SK-N-SH (cell line): ENCODE measurements around the gene MAP1LC3B. TPM values are rescaled to one million over a fixed set of nuclear protein-coding genes. Genes with fewer than 3 reads are reported as not detected.

Experiments used
- CTCF ChIA-PET: fragments of 300-600, 350-600 bp; formaldehyde crosslinking; extraction: SDS; loops from one replicate; lab custom pipeline; 2021; lab: Yijun Ruan, JAX
- POLR2A ChIA-PET: fragments of 350-600 bp; sonication (Branson Sonifier 250); formaldehyde crosslinking; extraction: SDS; loops from one replicate; lab custom pipeline; 2020; ENCODE audit warnings: antibody characterized with exemption, inconsistent platforms; lab: Yijun Ruan, JAX
- DNase-seq: peaks from one replicate; pipeline ENCODE4 v3.0.0; 2012
- H2AFZ ChIP-seq: fragments of 200-600 bp; sonication (generic); 2 replicates; pipeline ENCODE4 v1.8.1; 2016; ENCODE audit warnings: antibody characterized with exemption, mild to moderate bottlenecking, low read depth
- H3F3A ChIP-seq: fragments of 200-600 bp; sonication (generic); replicated peaks from 2 replicates; pipeline ENCODE3; 2016; ENCODE audit warnings: antibody characterized with exemption, mild to moderate bottlenecking; ENCODE audit not compliant: insufficient read depth
- H3K27ac ChIP-seq, 2 experiments: fragments of 200-500 bp in 1 of 2; fragments of 200-600 bp in 1 of 2; sonication (Bioruptor generic) in 1 of 2; sonication (generic), shearing (Covaris generic) in 1 of 2; 2 replicates each; pipeline versions ENCODE4 v1.5.1 to v1.6.1; 2014 to 2016; ENCODE audit warnings: low read depth in 2 of 2, inconsistent platforms in 1 of 2, low read length in 1 of 2, mild to moderate bottlenecking in 1 of 2, mixed read lengths in 1 of 2
- H3K27me3 ChIP-seq: fragments of 200-600 bp; sonication (generic), shearing (Covaris generic); 2 replicates; pipeline ENCODE4 v1.6.1; 2016; ENCODE audit warnings: mixed run types; ENCODE audit not compliant: insufficient read depth
- H3K36me3 ChIP-seq, 2 experiments: fragments of 200-500 bp in 1 of 2; fragments of 200-600 bp in 1 of 2; sonication (Bioruptor generic) in 1 of 2; sonication (generic) in 1 of 2; replicated peaks in 1 of 2; 2 replicates each; pipeline versions ENCODE3 to v1.5.1; 2014 to 2016; ENCODE audit warnings: low read length in 1 of 2, mild to moderate bottlenecking in 1 of 2; ENCODE audit not compliant: insufficient read depth in 2 of 2, control insufficient read depth in 1 of 2
- H3K4me1 ChIP-seq, 2 experiments: fragments of 200-500 bp in 1 of 2; fragments of 200-600 bp in 1 of 2; sonication (Bioruptor generic) in 1 of 2; sonication (generic), shearing (Covaris generic) in 1 of 2; 2 replicates each; pipeline versions ENCODE4 v1.5.1 to v1.6.1; 2014 to 2016; ENCODE audit warnings: low read depth in 1 of 2, low read length in 1 of 2, mixed run types in 1 of 2; ENCODE audit not compliant: insufficient read depth in 2 of 2, control insufficient read depth in 1 of 2
- H3K4me2 ChIP-seq: fragments of 200-600 bp; sonication (generic), shearing (Covaris generic); 2 replicates; pipeline ENCODE4 v1.6.1; 2017; ENCODE audit warnings: mixed run types
- H3K4me3 ChIP-seq, 2 experiments: fragments of 200-500 bp in 1 of 2; fragments of 200-600 bp in 1 of 2; sonication (Bioruptor generic) in 1 of 2; sonication (generic), shearing (Covaris generic) in 1 of 2; 2 replicates each; pipeline versions ENCODE4 v1.5.1 to v1.8.1; 2014 to 2016; ENCODE audit warnings: low read depth in 2 of 2, inconsistent platforms in 1 of 2, low read length in 1 of 2, mild to moderate bottlenecking in 1 of 2, mixed read lengths in 1 of 2, moderate library complexity in 1 of 2
- H3K79me2 ChIP-seq: fragments of 200-600 bp; sonication (generic); 2 replicates; pipeline ENCODE4 v1.8.1; 2017; ENCODE audit warnings: mild to moderate bottlenecking; ENCODE audit not compliant: insufficient read depth
- H3K9ac ChIP-seq: fragments of 200-600 bp; sonication (generic); 2 replicates; pipeline ENCODE4 v1.6.1; 2017; ENCODE audit warnings: mixed run types
- H3K9me2 ChIP-seq: fragments of 200-600 bp; sonication (generic); 2 replicates; pipeline ENCODE4 v1.6.1; 2017; ENCODE audit warnings: mixed run types
- H3K9me3 ChIP-seq: fragments of 200-600 bp; sonication (generic); 2 replicates; pipeline ENCODE4 v1.6.1; 2017; ENCODE audit warnings: mixed run types, mild to moderate bottlenecking, moderate library complexity
- H4K20me1 ChIP-seq: fragments of 200-600 bp; sonication (generic); 2 replicates; pipeline ENCODE4 v1.6.1; 2017; ENCODE audit warnings: mild to moderate bottlenecking, mixed run types; ENCODE audit not compliant: insufficient read depth
- CHD2 ChIP-seq: fragments of 150-350 bp; IDR thresholded peaks from 2 replicates; pipeline ENCODE4 v1.6.1; 2018; ENCODE audit warnings: low read length; ENCODE audit not compliant: partially characterized antibody
- EP300 ChIP-seq, 2 experiments: IDR thresholded peaks; 2 replicates each; pipeline versions ENCODE4 v1.4.0 to v1.6.1; 2012; ENCODE audit warnings: borderline replicate concordance in 1 of 2, low read depth in 1 of 2, low read length in 1 of 2
- GABPA ChIP-seq: IDR thresholded peaks from 2 replicates; pipeline ENCODE4 v1.4.0; 2012; ENCODE audit warnings: low read depth, mild to moderate bottlenecking
- GATA2 ChIP-seq: sonication (generic); formaldehyde crosslinking; IDR thresholded peaks from 2 replicates; pipeline ENCODE4 v1.5.0; 2020; ENCODE audit warnings: mild to moderate bottlenecking, missing genetic modification reagents
- JUND ChIP-seq: IDR thresholded peaks from 2 replicates; pipeline ENCODE4 v1.4.0; 2012
- MEF2A ChIP-seq: IDR thresholded peaks from 2 replicates; pipeline ENCODE4 v1.4.0; 2012; ENCODE audit warnings: low read depth, borderline replicate concordance
- NFIC ChIP-seq: IDR thresholded peaks from 2 replicates; pipeline ENCODE4 v1.4.0; 2012; ENCODE audit warnings: borderline replicate concordance
- RAD21 ChIP-seq: IDR thresholded peaks from 2 replicates; pipeline ENCODE4 v1.6.1; 2012; ENCODE audit warnings: mild to moderate bottlenecking, low read length
- RFX5 ChIP-seq: IDR thresholded peaks from 2 replicates; pipeline ENCODE4 v1.6.1; 2012; ENCODE audit warnings: mild to moderate bottlenecking, improper control_type of control experiment, low read length
- RXRA ChIP-seq: IDR thresholded peaks from 2 replicates; pipeline ENCODE4 v1.4.0; 2012; ENCODE audit warnings: low read depth, mild to moderate bottlenecking, borderline replicate concordance
- SIN3A ChIP-seq: IDR thresholded peaks from 2 replicates; pipeline ENCODE4 v1.6.1; 2012; ENCODE audit warnings: low read depth, mild to moderate bottlenecking, low read length, moderate library complexity, borderline replicate concordance
- TCF12 ChIP-seq: IDR thresholded peaks from 2 replicates; pipeline ENCODE4 v1.4.0; 2012
- TEAD4 ChIP-seq: IDR thresholded peaks from 2 replicates; pipeline ENCODE4 v1.4.0; 2012; ENCODE audit warnings: mild to moderate bottlenecking, borderline replicate concordance; ENCODE audit not compliant: insufficient read depth
- YY1 ChIP-seq: IDR thresholded peaks from 2 replicates; pipeline ENCODE4 v1.4.0; 2012; ENCODE audit warnings: low read depth, mild to moderate bottlenecking
- WGBS: methylation state at CpG from one replicate; pipeline ENCODE4 v1.1.6; 2017; ENCODE audit warnings: low lambda C conversion rate; 5-methylcytosine and 5-hydroxymethylcytosine counted together
- polyA plus RNA-seq, 3 experiments: library from polyadenylated mRNA; depleted of rRNA; stranded (reverse); fragments of >200 nt; gene quantifications; 2 replicates each; pipeline ENCODE4 v1.2.3, GENCODE V29; 2012
- TF ChIP-seq, protein P1 (sequence below): IDR thresholded peaks from 2 replicates; pipeline ENCODE4 v1.4.0; 2012; ENCODE audit warnings: low read depth, borderline replicate concordance
- TF ChIP-seq, protein P2 (sequence below): fragments of 150-350 bp; IDR thresholded peaks from 2 replicates; pipeline ENCODE4 v1.6.1; 2016; ENCODE audit warnings: mild to moderate bottlenecking, low read depth, low read length
- TF ChIP-seq, protein P3 (sequence below): IDR thresholded peaks from 2 replicates; pipeline ENCODE4 v1.6.1; 2012; ENCODE audit warnings: mild to moderate bottlenecking, low read depth, low read length, moderate library complexity
- TF ChIP-seq, protein P4 (sequence below): IDR thresholded peaks from 2 replicates; pipeline ENCODE4 v1.4.0; 2012; ENCODE audit warnings: low read depth
- TF ChIP-seq, protein P5 (sequence below): fragments of 200-600 bp; sonication (generic); IDR thresholded peaks from 2 replicates; pipeline ENCODE4 v1.6.1; 2017; ENCODE audit warnings: antibody characterized with exemption, mild to moderate bottlenecking, moderate library complexity

MAP1LC3B gene
- polyA plus RNA-seq, 1 of the 3 experiments (the other 2 are of a cell fraction), result 33.7 TPM

DNA sequence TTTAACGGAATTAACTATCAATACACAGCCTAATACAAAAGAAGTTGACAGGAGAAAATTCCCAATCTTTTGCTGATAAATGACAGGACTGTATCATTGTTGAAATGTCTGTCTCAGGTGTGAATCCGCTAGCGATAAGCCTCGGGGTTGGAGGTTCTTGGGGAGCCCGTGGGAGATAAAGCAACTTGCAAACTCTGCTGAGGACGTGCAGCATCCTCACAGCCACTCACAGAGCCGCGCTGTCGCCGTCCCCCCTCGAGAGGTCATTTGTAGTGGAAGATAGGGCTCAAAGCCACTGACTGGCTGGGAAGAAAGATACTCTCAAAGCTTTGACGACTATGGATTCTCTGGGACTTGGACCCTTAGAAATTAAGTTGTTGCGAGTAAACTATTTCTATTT lies 17.0 kb downstream of the MAP1LC3B start:
- Histone ChIP-seq H3K9me2 (no peaks in the 10 kb centered on the region), H3K27me3 (no peaks in the 10 kb centered on the region), H3K4me3 (no peak overlapping the region), H3K36me3 (peaks cover 44 to 88% of the 10 kb centered on the region in 2 experiments), H3K27ac (no peak overlapping the region), H3K9me3 (no peaks in the 10 kb centered on the region), H3K4me2 (no peak overlapping the region), H2AFZ (no peak overlapping the region), H3K9ac (no peak overlapping the region), H3K4me1 (no peaks in the 10 kb centered on the region), H4K20me1 (no peaks in the 10 kb centered on the region), H3F3A (no peaks in the 10 kb centered on the region), H3K79me2 (no peaks in the 10 kb centered on the region)
- TF ChIP-seq SIN3A, result no peak
- TF ChIP-seq RAD21, result no peak
- no peak for TF ChIP-seq NFIC
- no peak for TF ChIP-seq RXRA
- TF ChIP-seq JUND, result no peak
- TF ChIP-seq, protein P1, sequence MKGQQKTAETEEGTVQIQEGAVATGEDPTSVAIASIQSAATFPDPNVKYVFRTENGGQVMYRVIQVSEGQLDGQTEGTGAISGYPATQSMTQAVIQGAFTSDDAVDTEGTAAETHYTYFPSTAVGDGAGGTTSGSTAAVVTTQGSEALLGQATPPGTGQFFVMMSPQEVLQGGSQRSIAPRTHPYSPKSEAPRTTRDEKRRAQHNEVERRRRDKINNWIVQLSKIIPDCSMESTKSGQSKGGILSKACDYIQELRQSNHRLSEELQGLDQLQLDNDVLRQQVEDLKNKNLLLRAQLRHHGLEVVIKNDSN, result no peak
- no peak for TF ChIP-seq YY1
- no peak for TF ChIP-seq TCF12
- TF ChIP-seq, protein P2, sequence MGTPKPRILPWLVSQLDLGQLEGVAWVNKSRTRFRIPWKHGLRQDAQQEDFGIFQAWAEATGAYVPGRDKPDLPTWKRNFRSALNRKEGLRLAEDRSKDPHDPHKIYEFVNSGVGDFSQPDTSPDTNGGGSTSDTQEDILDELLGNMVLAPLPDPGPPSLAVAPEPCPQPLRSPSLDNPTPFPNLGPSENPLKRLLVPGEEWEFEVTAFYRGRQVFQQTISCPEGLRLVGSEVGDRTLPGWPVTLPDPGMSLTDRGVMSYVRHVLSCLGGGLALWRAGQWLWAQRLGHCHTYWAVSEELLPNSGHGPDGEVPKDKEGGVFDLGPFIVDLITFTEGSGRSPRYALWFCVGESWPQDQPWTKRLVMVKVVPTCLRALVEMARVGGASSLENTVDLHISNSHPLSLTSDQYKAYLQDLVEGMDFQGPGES, result no peak
- TF ChIP-seq EP300 (IDR thresholded peaks at IDR 0.05; ENCODE audit: borderline replicate concordance in 1 of 2, low read depth in 1 of 2, low read length in 1 of 2), result no peak
- no peak for TF ChIP-seq MEF2A
- no peak for TF ChIP-seq CHD2
- TF ChIP-seq, protein P3, sequence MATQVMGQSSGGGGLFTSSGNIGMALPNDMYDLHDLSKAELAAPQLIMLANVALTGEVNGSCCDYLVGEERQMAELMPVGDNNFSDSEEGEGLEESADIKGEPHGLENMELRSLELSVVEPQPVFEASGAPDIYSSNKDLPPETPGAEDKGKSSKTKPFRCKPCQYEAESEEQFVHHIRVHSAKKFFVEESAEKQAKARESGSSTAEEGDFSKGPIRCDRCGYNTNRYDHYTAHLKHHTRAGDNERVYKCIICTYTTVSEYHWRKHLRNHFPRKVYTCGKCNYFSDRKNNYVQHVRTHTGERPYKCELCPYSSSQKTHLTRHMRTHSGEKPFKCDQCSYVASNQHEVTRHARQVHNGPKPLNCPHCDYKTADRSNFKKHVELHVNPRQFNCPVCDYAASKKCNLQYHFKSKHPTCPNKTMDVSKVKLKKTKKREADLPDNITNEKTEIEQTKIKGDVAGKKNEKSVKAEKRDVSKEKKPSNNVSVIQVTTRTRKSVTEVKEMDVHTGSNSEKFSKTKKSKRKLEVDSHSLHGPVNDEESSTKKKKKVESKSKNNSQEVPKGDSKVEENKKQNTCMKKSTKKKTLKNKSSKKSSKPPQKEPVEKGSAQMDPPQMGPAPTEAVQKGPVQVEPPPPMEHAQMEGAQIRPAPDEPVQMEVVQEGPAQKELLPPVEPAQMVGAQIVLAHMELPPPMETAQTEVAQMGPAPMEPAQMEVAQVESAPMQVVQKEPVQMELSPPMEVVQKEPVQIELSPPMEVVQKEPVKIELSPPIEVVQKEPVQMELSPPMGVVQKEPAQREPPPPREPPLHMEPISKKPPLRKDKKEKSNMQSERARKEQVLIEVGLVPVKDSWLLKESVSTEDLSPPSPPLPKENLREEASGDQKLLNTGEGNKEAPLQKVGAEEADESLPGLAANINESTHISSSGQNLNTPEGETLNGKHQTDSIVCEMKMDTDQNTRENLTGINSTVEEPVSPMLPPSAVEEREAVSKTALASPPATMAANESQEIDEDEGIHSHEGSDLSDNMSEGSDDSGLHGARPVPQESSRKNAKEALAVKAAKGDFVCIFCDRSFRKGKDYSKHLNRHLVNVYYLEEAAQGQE, result no peak
- TF ChIP-seq, protein P4, sequence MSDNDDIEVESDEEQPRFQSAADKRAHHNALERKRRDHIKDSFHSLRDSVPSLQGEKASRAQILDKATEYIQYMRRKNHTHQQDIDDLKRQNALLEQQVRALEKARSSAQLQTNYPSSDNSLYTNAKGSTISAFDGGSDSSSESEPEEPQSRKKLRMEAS, result no peak
- TF ChIP-seq, protein P5, sequence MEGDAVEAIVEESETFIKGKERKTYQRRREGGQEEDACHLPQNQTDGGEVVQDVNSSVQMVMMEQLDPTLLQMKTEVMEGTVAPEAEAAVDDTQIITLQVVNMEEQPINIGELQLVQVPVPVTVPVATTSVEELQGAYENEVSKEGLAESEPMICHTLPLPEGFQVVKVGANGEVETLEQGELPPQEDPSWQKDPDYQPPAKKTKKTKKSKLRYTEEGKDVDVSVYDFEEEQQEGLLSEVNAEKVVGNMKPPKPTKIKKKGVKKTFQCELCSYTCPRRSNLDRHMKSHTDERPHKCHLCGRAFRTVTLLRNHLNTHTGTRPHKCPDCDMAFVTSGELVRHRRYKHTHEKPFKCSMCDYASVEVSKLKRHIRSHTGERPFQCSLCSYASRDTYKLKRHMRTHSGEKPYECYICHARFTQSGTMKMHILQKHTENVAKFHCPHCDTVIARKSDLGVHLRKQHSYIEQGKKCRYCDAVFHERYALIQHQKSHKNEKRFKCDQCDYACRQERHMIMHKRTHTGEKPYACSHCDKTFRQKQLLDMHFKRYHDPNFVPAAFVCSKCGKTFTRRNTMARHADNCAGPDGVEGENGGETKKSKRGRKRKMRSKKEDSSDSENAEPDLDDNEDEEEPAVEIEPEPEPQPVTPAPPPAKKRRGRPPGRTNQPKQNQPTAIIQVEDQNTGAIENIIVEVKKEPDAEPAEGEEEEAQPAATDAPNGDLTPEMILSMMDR, result no peak
- TF ChIP-seq GABPA, result no peak
- TF ChIP-seq TEAD4, result no peak
- no peak for TF ChIP-seq RFX5
- no peak for TF ChIP-seq GATA2 (CRISPR knock-in tag)
- WGBS, result 94% methylated on average over 13 of the region's 13 CpGs
- POLR2A ChIA-PET, result no interaction called here
- CTCF ChIA-PET, result interaction anchor here (2.0 kb wide), 1 partner anchor 15 kb away, joined by 7 read pairs; no protein-coding TSS in a partner anchor
- DNase-seq, result no peak
